Loucy (cell line): ENCODE results near the gene FOXP1.

Source experiments
- CTCF ChIP-seq: fragments of 200-600 bp; sonication (generic); conservative IDR thresholded peaks from 2 replicates; pipeline ENCODE4 v1.5.1; 2014; ENCODE audit warnings: mild to moderate bottlenecking, antibody characterized with exemption, low read length
- EZH2phosphoT487 ChIP-seq: fragments of 200-600 bp; IDR thresholded peaks from 2 replicates; pipeline ENCODE4 v1.6.1; 2018; ENCODE audit warnings: antibody characterized with exemption, mild to moderate bottlenecking, moderate library complexity, borderline replicate concordance

GRCh38 chr3:71484452-71484851 is 99.1 kb downstream of the FOXP1 start:
- no peak for TF ChIP-seq CTCF
- TF ChIP-seq EZH2phosphoT487: no peak
